H1 (cell line): ENCODE measurements around the gene RAP1GDS1. TPM values are rescaled to one million over a fixed set of nuclear protein-coding genes. Genes with fewer than 3 reads are reported as not detected.

ENCODE experiments used
- CHD7 ChIP-seq: fragments of 300-600 bp; sonication (generic); IDR thresholded peaks from 2 replicates; pipeline ENCODE4 v1.7.1; 2012; ENCODE audit warnings: low read length, moderate library complexity, mild to moderate bottlenecking, inconsistent platforms; ENCODE audit not compliant: insufficient replicate concordance
- MAX ChIP-seq: IDR thresholded peaks from 2 replicates; pipeline ENCODE4 v1.6.1; 2012; ENCODE audit warnings: inconsistent platforms
- TEAD4 ChIP-seq: IDR thresholded peaks from 2 replicates; pipeline ENCODE4 v1.6.1; 2012; ENCODE audit warnings: low read depth, low read length, inconsistent platforms, mixed read lengths
- polyA plus RNA-seq, 7 experiments: library from polyadenylated mRNA; depleted of rRNA in 3 of 7; stranded (reverse) in 5 of 7; unstranded in 2 of 7; fragments of >200 nt in 5 of 7; fragments of 200-250 nt in 2 of 7; gene quantifications; 1 replicate in 5 of 7; 2 replicates in 1 of 7; 4 replicates in 1 of 7; pipeline versions ENCODE4 v1.2.1 to v1.2.3, GENCODE V29; 2011 to 2013; ENCODE audit warnings: missing spikeins in 2 of 7, mixed read lengths in 2 of 7
- total RNA-seq: library from RNA; stranded (reverse); fragmentation: NEBNext Ultra II Directional; extraction: Animal tissue kit (Norgen Biotek cat#: 25700); gene quantifications from 2 replicates; pipeline ENCODE4 v1.2.1, GENCODE V29; 2021

Gene RAP1GDS1
- total and polyA plus RNA-seq, 2 of the 8 experiments (the other 6 are each of a cell fraction or from before 2014, with no cell fraction given) = 12.8 to 31.9 TPM

GRCh38 chr4:98298022-98298421 lies 36.8 kb downstream of the RAP1GDS1 start (continued):
- no peak for TF ChIP-seq CHD7
- TF ChIP-seq MAX = no peak
- TF ChIP-seq TEAD4 = no peak
